ENCODE data around the gene GRK1. TPM values are rescaled to one million over a fixed set of nuclear protein-coding genes. Genes with fewer than 3 reads are reported as not detected.

Gene GRK1
- total and polyA plus RNA-seq, 2 of the 13 experiments (the other 11 are each of a cell fraction or from before 2014, with no cell fraction given): 0.07 to 0.12 TPM

DNA sequence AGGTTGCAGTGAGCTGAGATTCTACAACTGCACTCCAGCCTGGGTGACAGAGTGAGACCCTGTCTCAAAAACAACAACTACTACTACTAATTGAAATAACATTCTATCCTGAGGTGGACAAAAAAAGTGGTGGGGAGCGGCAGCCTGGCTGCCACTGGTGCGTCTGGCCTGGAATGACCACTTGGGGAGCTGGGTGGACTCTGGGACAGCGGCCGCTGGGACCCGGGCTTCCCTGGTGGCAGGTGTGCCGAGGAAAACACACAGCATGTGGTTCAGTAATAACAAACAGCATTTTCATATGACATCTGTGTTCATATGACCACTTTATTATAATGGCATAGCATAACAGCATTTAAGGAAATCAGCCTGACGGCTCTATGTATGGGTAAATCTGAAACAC, 48.6 kb upstream of the GRK1 start (continued):
- TF ChIP-seq TBX2 (CRISPR knock-in tag; IDR thresholded peaks at IDR 0.05; ENCODE audit: borderline replicate concordance): no peak

- Histone ChIP-seq H3K27me3 (ENCODE audit: control insufficient read depth in 1 of 2, insufficient read depth in 2 of 2, low read length in 2 of 2) (no peaks in the 10 kb centered on the region), H3K4me3 (replicated peaks in 1 of 3; ENCODE audit: insufficient read depth in 1 of 3, low read depth in 2 of 3, low read length in 3 of 3) (no peak overlapping the region), H3K36me3 (replicated peaks in 1 of 2; ENCODE audit: control insufficient read depth in 1 of 2, insufficient read depth in 2 of 2, low read length in 2 of 2) (peaks cover 12 to 42% of the 10 kb centered on the region in 2 experiments), H3K79me2 (ENCODE audit: insufficient read depth, low read length) (peaks cover 23% of the 10 kb centered on the region), H2AFZ (ENCODE audit: low read length) (no peak overlapping the region), H3K4me1 (ENCODE audit: insufficient read depth, low read length) (peaks cover 16% of the 10 kb centered on the region), H3K27ac (ENCODE audit: extremely low read length, insufficient read depth, low read length) (no peak overlapping the region), H3K9me3 (ENCODE audit: low read length) (no peaks in the 10 kb centered on the region), H3K9ac (ENCODE audit: insufficient read depth, low read depth, low read length) (no peak overlapping the region), H4K20me1 (ENCODE audit: insufficient read depth, low read length) (peaks cover 3% of the 10 kb centered on the region; the same call in 1 of the 2 replicates), H3K4me2 (ENCODE audit: low read depth, low read length) (no peak overlapping the region)
- POLR2A ChIA-PET: no interaction called here
- FAIRE-seq (no peak), ATAC-seq (no peak), DNase-seq (ENCODE audit: low spot score) (no peak)
- 92% methylated on average over 15 of the region's 15 CpGs for WGBS (ENCODE audit: low lambda C conversion rate)
- TF ChIP-seq, protein P1, sequence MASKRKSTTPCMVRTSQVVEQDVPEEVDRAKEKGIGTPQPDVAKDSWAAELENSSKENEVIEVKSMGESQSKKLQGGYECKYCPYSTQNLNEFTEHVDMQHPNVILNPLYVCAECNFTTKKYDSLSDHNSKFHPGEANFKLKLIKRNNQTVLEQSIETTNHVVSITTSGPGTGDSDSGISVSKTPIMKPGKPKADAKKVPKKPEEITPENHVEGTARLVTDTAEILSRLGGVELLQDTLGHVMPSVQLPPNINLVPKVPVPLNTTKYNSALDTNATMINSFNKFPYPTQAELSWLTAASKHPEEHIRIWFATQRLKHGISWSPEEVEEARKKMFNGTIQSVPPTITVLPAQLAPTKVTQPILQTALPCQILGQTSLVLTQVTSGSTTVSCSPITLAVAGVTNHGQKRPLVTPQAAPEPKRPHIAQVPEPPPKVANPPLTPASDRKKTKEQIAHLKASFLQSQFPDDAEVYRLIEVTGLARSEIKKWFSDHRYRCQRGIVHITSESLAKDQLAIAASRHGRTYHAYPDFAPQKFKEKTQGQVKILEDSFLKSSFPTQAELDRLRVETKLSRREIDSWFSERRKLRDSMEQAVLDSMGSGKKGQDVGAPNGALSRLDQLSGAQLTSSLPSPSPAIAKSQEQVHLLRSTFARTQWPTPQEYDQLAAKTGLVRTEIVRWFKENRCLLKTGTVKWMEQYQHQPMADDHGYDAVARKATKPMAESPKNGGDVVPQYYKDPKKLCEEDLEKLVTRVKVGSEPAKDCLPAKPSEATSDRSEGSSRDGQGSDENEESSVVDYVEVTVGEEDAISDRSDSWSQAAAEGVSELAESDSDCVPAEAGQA (IDR thresholded peaks at IDR 0.05; ENCODE audit: low read depth): no peak
- TF ChIP-seq, protein P1 (CRISPR knock-in tag; IDR thresholded peaks at IDR 0.05; ENCODE audit: borderline replicate concordance): no peak
- TF ChIP-seq HNRNPUL1 (IDR thresholded peaks at IDR 0.05; ENCODE audit: low read depth, low read length): no peak
- no peak for TF ChIP-seq TP53 (CRISPR knock-in tag; conservative IDR thresholded peaks at IDR 0.05)
- no peak for TF ChIP-seq ZNF652 (CRISPR knock-in tag; IDR thresholded peaks at IDR 0.05; ENCODE audit: borderline replicate concordance, low read depth)
- no peak for TF ChIP-seq RXRB (CRISPR knock-in tag; IDR thresholded peaks at IDR 0.05; ENCODE audit: borderline replicate concordance)
- in situ Hi-C loops (cut with HindIII; ENCODE audit: extremely low pct_ligation_motif_present, low pct_unique_long_range_greater_than_20kb): no loop called here
- no TSS peak for BruUV-seq (replicated peaks)
- intact Hi-C loops (cut with micrococcal nuclease; ENCODE audit: unreplicated experiment): no loop called here
- CTCF ChIA-PET (ENCODE audit: low intra/inter-chr PET ratio, low total read pairs): no interaction called here
Observed at GRCh38 chr13:113620036-113620796, 46.8 kb upstream of the GRK1 start.

Data from HepG2 (cell line).